ENCODE results near the gene KATNBL1. TPM values are rescaled to one million over a fixed set of nuclear protein-coding genes. Genes with fewer than 3 reads are reported as not detected.

Gene KATNBL1
- total RNA-seq, 1 experiment from 2014 or later = 25.9 TPM

- POLR2A ChIA-PET = no interaction called here
- CTCF ChIA-PET = no interaction called here
- H3K4me3 ChIP-seq (ENCODE audit: low read depth, low read length) = no peak overlapping the region
- Mint-ChIP-seq H3K4me3 (ENCODE audit: unreplicated experiment) (no peak overlapping the region), H3K36me3 (ENCODE audit: insufficient read depth, unreplicated experiment) (peaks cover 29% of the 10 kb centered on the region), H3K27ac (ENCODE audit: unreplicated experiment) (no peak overlapping the region), H3K4me1 (ENCODE audit: low read depth, unreplicated experiment) (no peaks in the 10 kb centered on the region), H3K9me3 (ENCODE audit: unreplicated experiment) (peaks cover 35% of the 10 kb centered on the region), H3K27me3 (ENCODE audit: insufficient read depth, unreplicated experiment) (no peaks in the 10 kb centered on the region)
- H3K36me3 ChIP-seq (ENCODE audit: control insufficient read depth, insufficient read depth, low read length) = 0 out of 2 replicates have a peak, but pooled peaks cover 1% of the 10 kb centered on the region
- intact Hi-C loops (cut with micrococcal nuclease; ENCODE audit: unreplicated experiment) = no loop called here
- no TSS peak for BruUV-seq (replicated peaks)
- H3K4me1 ChIP-seq = no peaks in the 10 kb centered on the region
- DNase-seq = no peak
- H3K9me3 ChIP-seq = peaks cover 15% of the 10 kb centered on the region
- TF ChIP-seq CTCF (IDR thresholded peaks at IDR 0.05; ENCODE audit: insufficient read depth in 1 of 2, low read depth in 1 of 2, low read length in 1 of 2, severe bottlenecking in 1 of 2, unreplicated experiment in 1 of 2) = no peak
- H3K27me3 ChIP-seq (replicated peaks; ENCODE audit: control insufficient read depth, insufficient read depth, low read length) = no peaks in the 10 kb centered on the region
These were observed 48.5 kb downstream of the KATNBL1 start for GRCh38 chr15:34161329-34161963.

- no peak overlapping the region for H3K27ac Mint-ChIP-seq (ENCODE audit: unreplicated experiment)
- H3K4me3 Mint-ChIP-seq (ENCODE audit: unreplicated experiment) = no peak overlapping the region
- peaks cover 42% of the 10 kb centered on the region for H3K9me3 Mint-ChIP-seq (ENCODE audit: unreplicated experiment)
- BruUV-seq (replicated peaks) = no TSS peak
- peaks cover 35% of the 10 kb centered on the region for H3K36me3 Mint-ChIP-seq (ENCODE audit: insufficient read depth, unreplicated experiment)
- DNase-seq = no peak
- Histone ChIP-seq H3K36me3 (ENCODE audit: control insufficient read depth, insufficient read depth, low read length) (0 out of 2 replicates have a peak, but pooled peaks cover 1% of the 10 kb centered on the region), H3K9me3 (peaks cover 15% of the 10 kb centered on the region), H3K4me3 (ENCODE audit: low read depth, low read length) (no peak overlapping the region), H3K4me1 (no peaks in the 10 kb centered on the region), H3K27me3 (replicated peaks; ENCODE audit: control insufficient read depth, insufficient read depth, low read length) (no peaks in the 10 kb centered on the region)
- intact Hi-C loops (cut with micrococcal nuclease; ENCODE audit: unreplicated experiment) = no loop called here
- CTCF ChIA-PET = no interaction called here
- no peaks in the 10 kb centered on the region for H3K27me3 Mint-ChIP-seq (ENCODE audit: insufficient read depth, unreplicated experiment)
- no peak for TF ChIP-seq CTCF (IDR thresholded peaks at IDR 0.05; ENCODE audit: insufficient read depth in 1 of 2, low read depth in 1 of 2, low read length in 1 of 2, severe bottlenecking in 1 of 2, unreplicated experiment in 1 of 2)
- H3K4me1 Mint-ChIP-seq (ENCODE audit: low read depth, unreplicated experiment) = no peaks in the 10 kb centered on the region
- POLR2A ChIA-PET = no interaction called here
These were observed 49.2 kb downstream of the KATNBL1 start for GRCh38 chr15:34160735-34161134.

- Mint-ChIP-seq H3K27ac (ENCODE audit: unreplicated experiment) (no peak overlapping the region), H3K4me3 (ENCODE audit: unreplicated experiment) (no peak overlapping the region), H3K27me3 (ENCODE audit: insufficient read depth, unreplicated experiment) (no peaks in the 10 kb centered on the region), H3K4me1 (ENCODE audit: low read depth, unreplicated experiment) (no peaks in the 10 kb centered on the region), H3K9me3 (ENCODE audit: unreplicated experiment) (peaks cover 56% of the 10 kb centered on the region), H3K36me3 (ENCODE audit: insufficient read depth, unreplicated experiment) (peaks cover 37% of the 10 kb centered on the region)
- no TSS peak for BruUV-seq (replicated peaks)
- intact Hi-C loops (cut with micrococcal nuclease; ENCODE audit: unreplicated experiment) = no loop called here
- peaks cover 1% of the 10 kb centered on the region; the same call in 1 of the 2 replicates for H3K36me3 ChIP-seq (ENCODE audit: control insufficient read depth, insufficient read depth, low read length)
- H3K27me3 ChIP-seq (replicated peaks; ENCODE audit: control insufficient read depth, insufficient read depth, low read length) = no peaks in the 10 kb centered on the region
- POLR2A ChIA-PET = no interaction called here
- no peaks in the 10 kb centered on the region for H3K4me1 ChIP-seq
- peaks cover 27% of the 10 kb centered on the region for H3K9me3 ChIP-seq
- CTCF ChIA-PET = interaction anchor here (1.4 kb wide), 1 partner anchor 51 kb away, joined by 6 read pairs; the partner anchor contains the start of gene KATNBL1
- H3K4me3 ChIP-seq (ENCODE audit: low read depth, low read length) = no peak overlapping the region
- TF ChIP-seq CTCF (IDR thresholded peaks at IDR 0.05; ENCODE audit: insufficient read depth in 1 of 2, low read depth in 1 of 2, low read length in 1 of 2, severe bottlenecking in 1 of 2, unreplicated experiment in 1 of 2) = no peak
- DNase-seq = no peak
These were observed 51.5 kb downstream of the KATNBL1 start for GRCh38 chr15:34158355-34158754.

Measured in Caco-2 (cell line).